ENCODE measurements around the gene UBE2K.

DNA sequence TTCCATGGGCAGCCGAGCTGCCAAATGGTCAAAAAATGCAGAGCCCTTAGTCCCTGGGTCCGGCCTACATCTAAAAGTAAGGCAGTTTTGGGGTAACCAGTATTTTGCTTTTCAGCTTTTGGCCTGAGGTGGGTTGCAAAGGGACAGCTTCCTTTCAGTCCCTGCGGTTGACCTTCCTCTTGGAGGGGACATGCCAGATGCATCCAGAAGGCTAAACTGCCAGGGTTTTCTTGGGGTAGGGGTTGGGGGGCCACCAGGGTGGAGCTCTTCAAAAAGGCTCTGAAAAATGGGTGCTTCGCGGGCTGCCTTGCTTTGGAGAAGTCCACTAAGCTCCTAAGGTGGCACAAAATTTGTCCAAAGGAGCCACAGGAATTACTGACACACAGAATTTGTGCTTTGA, 120.7 kb downstream of the UBE2K start:
- no peak for TF ChIP-seq EZH2 (IDR thresholded peaks at IDR 0.05; ENCODE audit: low read length, unreplicated experiment)
- TF ChIP-seq, protein P1, sequence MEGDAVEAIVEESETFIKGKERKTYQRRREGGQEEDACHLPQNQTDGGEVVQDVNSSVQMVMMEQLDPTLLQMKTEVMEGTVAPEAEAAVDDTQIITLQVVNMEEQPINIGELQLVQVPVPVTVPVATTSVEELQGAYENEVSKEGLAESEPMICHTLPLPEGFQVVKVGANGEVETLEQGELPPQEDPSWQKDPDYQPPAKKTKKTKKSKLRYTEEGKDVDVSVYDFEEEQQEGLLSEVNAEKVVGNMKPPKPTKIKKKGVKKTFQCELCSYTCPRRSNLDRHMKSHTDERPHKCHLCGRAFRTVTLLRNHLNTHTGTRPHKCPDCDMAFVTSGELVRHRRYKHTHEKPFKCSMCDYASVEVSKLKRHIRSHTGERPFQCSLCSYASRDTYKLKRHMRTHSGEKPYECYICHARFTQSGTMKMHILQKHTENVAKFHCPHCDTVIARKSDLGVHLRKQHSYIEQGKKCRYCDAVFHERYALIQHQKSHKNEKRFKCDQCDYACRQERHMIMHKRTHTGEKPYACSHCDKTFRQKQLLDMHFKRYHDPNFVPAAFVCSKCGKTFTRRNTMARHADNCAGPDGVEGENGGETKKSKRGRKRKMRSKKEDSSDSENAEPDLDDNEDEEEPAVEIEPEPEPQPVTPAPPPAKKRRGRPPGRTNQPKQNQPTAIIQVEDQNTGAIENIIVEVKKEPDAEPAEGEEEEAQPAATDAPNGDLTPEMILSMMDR (conservative IDR thresholded peaks at IDR 0.05; ENCODE audit: low read depth, low read length), result no peak

Measured in PC-3 (cell line).